Measurements from ENCODE around the gene RAB44. TPM values are rescaled to one million over a fixed set of nuclear protein-coding genes. Genes with fewer than 3 reads are reported as not detected.

Gene RAB44
- total RNA-seq, 4 donors from 2014 or later = 0.30 to 1.0 (median 0.63) TPM

GRCh38 chr6:36695414-36695813 lies 2.2 kb upstream of the RAB44 start:
- no peak for DNase-seq (ENCODE audit: low spot score in 2 of 2)
- Histone ChIP-seq H3K4me3 (no peak overlapping the region), H3K27ac (no peak overlapping the region), H3K27me3 (no peaks in the 10 kb centered on the region), H3K9me3 (no peaks in the 10 kb centered on the region), H3K36me3 (no peaks in the 10 kb centered on the region), H3K4me1 (peaks cover 0 to 6% (median 2%) of the 10 kb centered on the region in 4 donors)
- WGBS, 2 donors = 78 to 86% methylated on average over 2 of the region's 2 CpGs
- no peak for TF ChIP-seq EP300 (IDR thresholded peaks at IDR 0.05)
- no peak for TF ChIP-seq POLR2A (IDR thresholded peaks at IDR 0.05)
- TF ChIP-seq, protein P1, sequence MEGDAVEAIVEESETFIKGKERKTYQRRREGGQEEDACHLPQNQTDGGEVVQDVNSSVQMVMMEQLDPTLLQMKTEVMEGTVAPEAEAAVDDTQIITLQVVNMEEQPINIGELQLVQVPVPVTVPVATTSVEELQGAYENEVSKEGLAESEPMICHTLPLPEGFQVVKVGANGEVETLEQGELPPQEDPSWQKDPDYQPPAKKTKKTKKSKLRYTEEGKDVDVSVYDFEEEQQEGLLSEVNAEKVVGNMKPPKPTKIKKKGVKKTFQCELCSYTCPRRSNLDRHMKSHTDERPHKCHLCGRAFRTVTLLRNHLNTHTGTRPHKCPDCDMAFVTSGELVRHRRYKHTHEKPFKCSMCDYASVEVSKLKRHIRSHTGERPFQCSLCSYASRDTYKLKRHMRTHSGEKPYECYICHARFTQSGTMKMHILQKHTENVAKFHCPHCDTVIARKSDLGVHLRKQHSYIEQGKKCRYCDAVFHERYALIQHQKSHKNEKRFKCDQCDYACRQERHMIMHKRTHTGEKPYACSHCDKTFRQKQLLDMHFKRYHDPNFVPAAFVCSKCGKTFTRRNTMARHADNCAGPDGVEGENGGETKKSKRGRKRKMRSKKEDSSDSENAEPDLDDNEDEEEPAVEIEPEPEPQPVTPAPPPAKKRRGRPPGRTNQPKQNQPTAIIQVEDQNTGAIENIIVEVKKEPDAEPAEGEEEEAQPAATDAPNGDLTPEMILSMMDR (IDR thresholded peaks at IDR 0.05) = no peak

GRCh38 chr6:36698196-36698595 lies 570 bp downstream of the RAB44 start:
- no peak for TF ChIP-seq POLR2A (IDR thresholded peaks at IDR 0.05)
- TF ChIP-seq, protein P1 (IDR thresholded peaks at IDR 0.05) = no peak
- WGBS, 2 donors = 81 to 88% methylated on average over 5 to 6 of the region's 6 CpGs
- Histone ChIP-seq H3K27me3 (no peaks in the 10 kb centered on the region), H3K9me3 (no peaks in the 10 kb centered on the region), H3K4me1 (no peaks in the 10 kb centered on the region), H3K27ac (no peak overlapping the region), H3K4me3 (no peak overlapping the region), H3K36me3 (no peaks in the 10 kb centered on the region)
- no peak for DNase-seq (ENCODE audit: low spot score in 2 of 2)

DNA sequence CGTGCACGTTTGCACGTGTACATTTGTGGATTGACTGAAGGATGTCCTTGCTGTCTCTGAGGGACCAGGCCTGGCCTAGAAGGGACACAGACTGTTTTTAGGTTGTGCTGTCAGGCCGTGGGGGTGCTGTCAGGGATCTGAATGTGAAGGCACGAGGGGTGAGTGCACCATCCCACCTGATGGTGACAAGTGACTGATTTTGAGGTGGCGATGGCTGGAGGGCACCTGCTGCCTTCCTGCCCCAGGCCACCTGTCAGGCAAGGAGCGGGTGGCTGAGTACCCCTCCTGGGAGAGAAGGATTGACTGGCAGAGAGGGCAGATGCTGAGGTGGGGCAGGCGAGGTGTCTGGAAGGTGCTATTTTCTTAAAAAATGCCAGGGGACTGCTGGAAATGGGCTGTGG lies 1.2 kb downstream of the RAB44 start:
- WGBS, 2 donors = 84 to 88% methylated on average over 8 of the region's 8 CpGs
- H3K4me3 ChIP-seq = no peak overlapping the region
- DNase-seq (ENCODE audit: low spot score in 2 of 2) = no peak
- no peak overlapping the region for H3K27ac ChIP-seq
- TF ChIP-seq, protein P1 (IDR thresholded peaks at IDR 0.05) = no peak
- TF ChIP-seq EP300 (IDR thresholded peaks at IDR 0.05) (no peak), POLR2A (IDR thresholded peaks at IDR 0.05) (no peak)
- no peaks in the 10 kb centered on the region for H3K4me1 ChIP-seq
- no peaks in the 10 kb centered on the region for H3K36me3 ChIP-seq
- H3K27me3 ChIP-seq = no peaks in the 10 kb centered on the region
- no peaks in the 10 kb centered on the region for H3K9me3 ChIP-seq

- Histone ChIP-seq H3K27ac (no peak overlapping the region), H3K4me3 (no peak overlapping the region), H3K9me3 (no peaks in the 10 kb centered on the region), H3K4me1 (no peaks in the 10 kb centered on the region), H3K27me3 (no peaks in the 10 kb centered on the region), H3K36me3 (no peaks in the 10 kb centered on the region)
- WGBS, 2 donors = 53 to 63% methylated on average over 7 of the region's 7 CpGs
- DNase-seq (ENCODE audit: low spot score in 2 of 2) = no peak
- TF ChIP-seq EP300 (IDR thresholded peaks at IDR 0.05) (no peak), POLR2A (IDR thresholded peaks at IDR 0.05) (no peak)
- TF ChIP-seq, protein P1 (IDR thresholded peaks at IDR 0.05) = no peak
Measured at GRCh38 chr6:36699348-36699747, 1.7 kb downstream of the RAB44 start.

DNA sequence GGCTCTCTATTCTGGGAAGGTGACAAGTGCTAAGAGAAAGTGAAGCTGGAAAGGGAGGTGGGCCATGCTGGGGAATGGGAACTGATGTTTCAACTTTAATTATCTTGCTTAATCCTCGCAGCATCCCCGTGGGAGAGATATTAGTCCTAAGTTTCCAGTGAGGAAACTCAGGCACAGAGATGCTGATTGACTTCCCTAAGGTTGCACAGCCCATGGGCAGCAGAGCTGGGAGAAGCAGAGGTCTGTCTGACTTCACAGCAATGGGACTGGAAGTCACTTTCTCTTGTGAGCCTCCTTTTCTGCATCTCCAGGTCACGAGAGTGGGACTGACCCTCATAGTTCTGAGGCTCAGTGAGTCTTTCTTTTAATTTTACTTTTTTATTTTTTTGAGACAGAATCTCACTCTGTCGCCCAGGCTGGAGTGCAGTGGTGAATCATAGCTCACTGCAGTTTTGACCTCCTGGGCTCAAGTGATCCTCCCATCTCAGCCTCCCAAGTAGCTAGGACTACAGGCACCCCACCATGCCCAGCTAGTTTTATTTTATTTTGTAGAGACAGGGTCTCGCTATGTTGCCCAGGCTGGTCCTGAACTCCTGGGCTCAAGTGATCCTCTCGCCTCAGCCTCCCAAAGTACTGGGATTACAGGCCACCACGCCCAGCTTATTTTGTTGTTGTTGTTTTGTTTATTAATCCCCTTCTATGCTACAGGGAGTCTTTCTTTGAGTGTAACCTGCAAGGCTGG lies 2.6 kb downstream of the RAB44 start:
- Histone ChIP-seq H3K4me1 (no peaks in the 10 kb centered on the region), H3K27ac (no peak overlapping the region), H3K4me3 (no peak overlapping the region), H3K27me3 (no peaks in the 10 kb centered on the region), H3K9me3 (no peaks in the 10 kb centered on the region), H3K36me3 (no peaks in the 10 kb centered on the region)
- TF ChIP-seq, protein P1 (IDR thresholded peaks at IDR 0.05) = no peak
- TF ChIP-seq EP300 (IDR thresholded peaks at IDR 0.05) = no peak
- TF ChIP-seq POLR2A (IDR thresholded peaks at IDR 0.05) = no peak
- 77 to 88% methylated on average over 7 of the region's 7 CpGs for WGBS, 2 donors
- DNase-seq (ENCODE audit: low spot score in 2 of 2) = no peak

Measured in tibial nerve (tissue), 4 donors.